DND-41 (cell line): ENCODE measurements around the gene CPM.

Experiments
- EZH2 ChIP-seq: IDR thresholded peaks from 3 replicates; pipeline ENCODE4 v1.6.1; 2012; ENCODE audit warnings: borderline replicate concordance, low read depth, mild to moderate bottlenecking, moderate library complexity, low read length, inconsistent platforms; ENCODE audit not compliant: severe bottlenecking
- TF ChIP-seq, protein P1 (sequence below): IDR thresholded peaks from 2 replicates; pipeline ENCODE4 v1.5.1; 2012; ENCODE audit warnings: borderline replicate concordance, low read length, moderate library complexity, mild to moderate bottlenecking; ENCODE audit not compliant: poor library complexity, severe bottlenecking; ENCODE audit errors: extremely low read depth

DNA sequence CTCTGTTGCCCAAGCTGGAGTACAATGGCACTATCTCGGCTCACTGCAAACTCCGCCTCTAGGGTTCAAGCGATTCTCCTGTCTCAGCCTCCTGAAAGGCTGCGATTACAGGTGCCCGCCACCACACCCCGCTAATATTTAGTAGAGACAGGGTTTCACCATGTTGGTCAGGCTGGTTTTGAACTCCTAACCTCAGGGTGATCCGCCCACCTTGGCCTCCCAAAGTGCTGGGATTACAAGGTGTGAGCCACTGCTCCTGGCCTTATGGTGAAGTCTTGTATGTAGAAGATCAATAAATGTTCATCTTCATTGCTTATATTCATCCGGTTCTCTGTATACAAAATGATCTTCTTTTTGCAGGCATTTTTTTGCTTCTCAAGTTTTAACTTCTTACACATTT lies 77.2 kb downstream of the CPM start:
- TF ChIP-seq, protein P1, sequence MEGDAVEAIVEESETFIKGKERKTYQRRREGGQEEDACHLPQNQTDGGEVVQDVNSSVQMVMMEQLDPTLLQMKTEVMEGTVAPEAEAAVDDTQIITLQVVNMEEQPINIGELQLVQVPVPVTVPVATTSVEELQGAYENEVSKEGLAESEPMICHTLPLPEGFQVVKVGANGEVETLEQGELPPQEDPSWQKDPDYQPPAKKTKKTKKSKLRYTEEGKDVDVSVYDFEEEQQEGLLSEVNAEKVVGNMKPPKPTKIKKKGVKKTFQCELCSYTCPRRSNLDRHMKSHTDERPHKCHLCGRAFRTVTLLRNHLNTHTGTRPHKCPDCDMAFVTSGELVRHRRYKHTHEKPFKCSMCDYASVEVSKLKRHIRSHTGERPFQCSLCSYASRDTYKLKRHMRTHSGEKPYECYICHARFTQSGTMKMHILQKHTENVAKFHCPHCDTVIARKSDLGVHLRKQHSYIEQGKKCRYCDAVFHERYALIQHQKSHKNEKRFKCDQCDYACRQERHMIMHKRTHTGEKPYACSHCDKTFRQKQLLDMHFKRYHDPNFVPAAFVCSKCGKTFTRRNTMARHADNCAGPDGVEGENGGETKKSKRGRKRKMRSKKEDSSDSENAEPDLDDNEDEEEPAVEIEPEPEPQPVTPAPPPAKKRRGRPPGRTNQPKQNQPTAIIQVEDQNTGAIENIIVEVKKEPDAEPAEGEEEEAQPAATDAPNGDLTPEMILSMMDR: no peak
- no peak for TF ChIP-seq EZH2
